Measurements from ENCODE around the gene ASIC2. TPM values are rescaled to one million over a fixed set of nuclear protein-coding genes. Genes with fewer than 3 reads are reported as not detected.

Gene ASIC2
- total RNA-seq, 2 donors from 2014 or later = 0.48 to 1.3 TPM

DNA sequence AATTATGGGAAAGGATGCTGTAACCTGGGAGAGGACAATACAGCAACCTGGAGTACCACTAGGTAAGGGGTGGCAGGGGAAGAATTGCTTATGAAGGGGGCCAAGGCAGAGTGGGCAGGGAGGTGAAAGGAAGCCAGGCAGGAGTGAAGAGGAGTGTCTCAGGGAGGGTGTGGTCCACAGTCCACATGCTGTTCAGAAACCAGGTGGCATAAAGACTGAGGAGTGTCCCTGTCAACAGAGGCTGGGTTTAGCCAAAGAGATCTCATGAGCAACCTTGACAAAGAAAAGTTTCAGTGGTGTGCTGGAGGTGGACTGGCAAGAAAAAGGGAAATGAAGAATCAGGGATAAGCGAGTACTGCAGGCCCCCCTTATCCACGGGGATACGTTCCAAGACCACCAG lies 213.0 kb downstream of the ASIC2 start:
- H3K27ac ChIP-seq = no peak overlapping the region
- peak; percentile 46 for DNase-seq
- H3K4me1 ChIP-seq = no peaks in the 10 kb centered on the region
- no peak overlapping the region for H3K9ac ChIP-seq (ENCODE audit: low read depth in 2 of 2, low read length in 2 of 2)
- intact Hi-C loops (cut with DNase I) = no loop called here
- no peak overlapping the region for H3K4me3 ChIP-seq
- no peaks in the 10 kb centered on the region for H3K36me3 ChIP-seq
- no peak for TF ChIP-seq CTCF (IDR thresholded peaks at IDR 0.05)
- no peaks in the 10 kb centered on the region for H3K9me3 ChIP-seq
- no peaks in the 10 kb centered on the region for H3K27me3 ChIP-seq

GRCh38 chr17:33079201-33079600 lies 213.9 kb downstream of the ASIC2 start:
- intact Hi-C loops (cut with DNase I) = no loop called here
- H3K27ac ChIP-seq = no peak overlapping the region
- no peaks in the 10 kb centered on the region for H3K27me3 ChIP-seq
- H3K4me1 ChIP-seq = no peaks in the 10 kb centered on the region
- no peak overlapping the region for H3K4me3 ChIP-seq
- no peaks in the 10 kb centered on the region for H3K9me3 ChIP-seq
- no peak overlapping the region for H3K9ac ChIP-seq (ENCODE audit: low read depth in 2 of 2, low read length in 2 of 2)
- DNase-seq = no peak
- TF ChIP-seq CTCF (IDR thresholded peaks at IDR 0.05) = no peak
- no peaks in the 10 kb centered on the region for H3K36me3 ChIP-seq

- H3K9me3 ChIP-seq = no peaks in the 10 kb centered on the region
- DNase-seq = no peak
- H3K27me3 ChIP-seq = no peaks in the 10 kb centered on the region
- H3K27ac ChIP-seq = no peak overlapping the region
- H3K4me3 ChIP-seq = no peak overlapping the region
- intact Hi-C loops (cut with DNase I) = no loop called here
- no peaks in the 10 kb centered on the region for H3K4me1 ChIP-seq
- no peak for TF ChIP-seq CTCF (IDR thresholded peaks at IDR 0.05)
- no peaks in the 10 kb centered on the region for H3K36me3 ChIP-seq
- no peak overlapping the region for H3K9ac ChIP-seq (ENCODE audit: low read depth in 2 of 2, low read length in 2 of 2)
Measured at GRCh38 chr17:33076979-33077378, 216.1 kb downstream of the ASIC2 start.

DNA sequence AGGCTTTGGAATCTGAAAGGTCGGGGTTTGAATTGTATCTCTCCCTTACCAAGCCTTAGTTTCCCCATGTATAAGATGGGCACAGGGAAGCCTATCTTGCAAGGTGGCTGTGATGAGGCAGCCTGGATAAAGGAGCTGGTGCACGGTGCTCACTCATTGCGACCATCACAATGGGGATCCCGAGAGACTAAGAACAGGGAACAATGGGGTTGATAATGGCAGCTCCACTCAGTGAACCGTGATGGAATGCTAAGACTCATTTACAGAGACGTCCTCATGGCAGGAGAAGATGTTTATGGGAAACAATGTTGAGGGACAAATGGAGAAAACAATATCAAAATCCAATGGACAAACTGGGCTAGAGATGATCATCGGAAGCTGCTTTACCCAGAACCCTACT lies 219.7 kb downstream of the ASIC2 start:
- no peak overlapping the region for H3K4me3 ChIP-seq
- H3K9me3 ChIP-seq = no peaks in the 10 kb centered on the region
- H3K4me1 ChIP-seq = no peaks in the 10 kb centered on the region
- no peaks in the 10 kb centered on the region for H3K36me3 ChIP-seq
- H3K9ac ChIP-seq (ENCODE audit: low read depth in 2 of 2, low read length in 2 of 2) = no peak overlapping the region
- intact Hi-C loops (cut with DNase I) = no loop called here
- no peaks in the 10 kb centered on the region for H3K27me3 ChIP-seq
- DNase-seq = no peak
- no peak overlapping the region for H3K27ac ChIP-seq
- no peak for TF ChIP-seq CTCF (IDR thresholded peaks at IDR 0.05)

GRCh38 chr17:33072421-33073161 lies 220.5 kb downstream of the ASIC2 start:
- H3K9ac ChIP-seq (ENCODE audit: low read depth in 2 of 2, low read length in 2 of 2) = no peak overlapping the region
- H3K9me3 ChIP-seq = no peaks in the 10 kb centered on the region
- H3K4me1 ChIP-seq = no peaks in the 10 kb centered on the region
- H3K27me3 ChIP-seq = no peaks in the 10 kb centered on the region
- intact Hi-C loops (cut with DNase I) = no loop called here
- DNase-seq = no peak
- H3K4me3 ChIP-seq = no peak overlapping the region
- H3K27ac ChIP-seq = no peak overlapping the region
- H3K36me3 ChIP-seq = no peaks in the 10 kb centered on the region
- no peak for TF ChIP-seq CTCF (IDR thresholded peaks at IDR 0.05)
